Psoas muscle (tissue), 8 donors: ENCODE data around the gene DCXR. TPM values are rescaled to one million over a fixed set of nuclear protein-coding genes. Genes with fewer than 3 reads are reported as not detected.
A peak's percentile ranks its signal among the peaks of the same experiment; 100 is the strongest.

Experiments used
- ATAC-seq, 4 donors: fragments of 200-7000 bp; cut with Tn5 transposase; one replicate each; pipeline ENCODE4 v1.9.1; 2020; ENCODE audit warnings: moderate library complexity in 3 of 4, mild to moderate bottlenecking in 2 of 4
- DNase-seq, 2 donors: peaks; one replicate each; pipeline ENCODE4 v3.0.0-alpha.2; 2020
- H3K27ac ChIP-seq: fragments of 200-600 bp; one replicate; pipeline ENCODE4 v1.8.0; 2022
- H3K27me3 ChIP-seq, 3 donors: fragments of 200-600 bp in 1 of 3; one replicate each; pipeline versions ENCODE4 v1.6.1 to v1.8.0; 2013 to 2022; ENCODE audit warnings: low read length in 2 of 3, mild to moderate bottlenecking in 2 of 3, moderate library complexity in 1 of 3; ENCODE audit not compliant: insufficient read depth in 3 of 3
- H3K36me3 ChIP-seq, 2 donors: fragments of 200-600 bp in 1 of 2; one replicate each; pipeline versions ENCODE4 v1.6.1 to v1.8.0; 2013 to 2022; ENCODE audit warnings: low read depth in 1 of 2, mild to moderate bottlenecking in 1 of 2, moderate library complexity in 1 of 2; ENCODE audit not compliant: insufficient read depth in 1 of 2
- H3K4me1 ChIP-seq: fragments of 200-600 bp; one replicate; pipeline ENCODE4 v1.8.0; 2022
- H3K4me3 ChIP-seq: fragments of 200-600 bp; one replicate; pipeline ENCODE4 v1.8.0; 2022; ENCODE audit warnings: mild to moderate bottlenecking
- H3K9me3 ChIP-seq: fragments of 200-600 bp; one replicate; pipeline ENCODE4 v1.8.0; 2022
- WGBS, 3 donors: extraction: QIAGEN DNeasy Blood & Tissue Kit; methylation state at CpG; one replicate each; pipeline versions ENCODE4 v1.1.6 to v1.1.7; 2013; 5-methylcytosine and 5-hydroxymethylcytosine counted together
- intact Hi-C, 2 donors: fragments of 100-400 bp; cut with DNase I; formaldehyde crosslinking; loops; one replicate each; pipeline versions ENCODE4 v1.11.0 to v1.14.2; 2022
- polyA plus RNA-seq, 3 donors: library from polyadenylated mRNA; stranded (reverse); fragments of 200-250 nt; gene quantifications; one replicate each; pipeline ENCODE4 v1.2.3, GENCODE V29; 2013
- total RNA-seq, 4 donors: library from RNA; stranded (reverse); fragmentation: NEBNext Ultra II Directional in 2 of 4; extraction: Animal tissue kit (Norgen Biotek cat#: 25700) in 2 of 4; gene quantifications; one replicate each; pipeline versions ENCODE4 v1.2.1 to v1.2.4, GENCODE V29; 2021 to 2023
- TF ChIP-seq, protein P1 (sequence below): fragments of 200-600 bp; IDR thresholded peaks from one replicate; pipeline ENCODE4 v1.8.0; 2022; ENCODE audit warnings: antibody characterized with exemption
- donor health status: healthy with polysubstance abuse.
- donor health status: DM: no; HTN: no; CAD: no; lungs with moderate emphysema.
- donor health status: Bipolar disorder and iron deficiency.
- donor health status: healthy.
- donor health status: DM: yes; HTN: yes; CAD: no.
- donor health status: DM: no; HTN: no; CAD: no.
- donor health status: DM: no; HTN: no; CAD: no.
- donor health status: DM: yes; HTN: yes; CAD: no.

The DCXR gene
- total and polyA plus RNA-seq, 7 donors = 111 to 216 (median 147) TPM

DNA sequence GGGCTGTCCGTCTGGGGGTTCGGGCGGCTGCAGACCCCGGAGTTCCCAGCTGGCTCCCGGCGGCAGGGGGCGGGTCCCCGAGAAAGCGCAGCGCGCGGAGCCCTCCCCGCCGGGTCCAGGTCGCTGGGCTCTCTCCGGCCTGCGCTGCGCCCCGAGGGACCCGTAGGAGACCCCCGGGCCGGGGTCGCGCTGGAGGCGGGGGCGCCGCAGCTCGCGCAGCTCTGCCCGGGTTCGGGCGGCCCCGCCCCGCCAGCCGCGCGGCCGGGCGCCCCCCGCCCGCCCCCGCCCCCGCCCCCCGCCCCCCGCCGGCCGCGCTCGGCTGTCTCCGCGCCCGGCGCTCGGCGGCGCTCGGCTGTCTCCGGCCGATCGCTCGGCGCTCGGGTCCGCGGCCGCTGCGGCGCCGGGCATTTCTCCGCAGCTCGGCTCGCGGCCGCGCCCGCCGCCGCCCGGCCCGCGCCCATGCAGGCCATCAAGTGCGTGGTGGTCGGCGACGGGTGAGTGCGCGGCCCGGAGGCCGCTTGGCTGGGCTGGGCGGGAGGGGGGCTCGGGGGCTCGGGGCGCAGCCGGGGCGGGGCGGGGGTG is 6.1 kb downstream of the DCXR start, which contains the start of gene RAC3:
Gene RAC3 (plus strand): TSS at position 376 of the 582 bp plus-strand sequence. CDS start 84 bp downstream, at position 460.
- H3K9me3 ChIP-seq = no peaks in the 10 kb centered on the region
- intact Hi-C loops = loop anchor here (2.0 to 10.0 kb wide), 3 partner anchors 71 to 273 kb away; no protein-coding TSS in a partner anchor
- TF ChIP-seq, protein P1, sequence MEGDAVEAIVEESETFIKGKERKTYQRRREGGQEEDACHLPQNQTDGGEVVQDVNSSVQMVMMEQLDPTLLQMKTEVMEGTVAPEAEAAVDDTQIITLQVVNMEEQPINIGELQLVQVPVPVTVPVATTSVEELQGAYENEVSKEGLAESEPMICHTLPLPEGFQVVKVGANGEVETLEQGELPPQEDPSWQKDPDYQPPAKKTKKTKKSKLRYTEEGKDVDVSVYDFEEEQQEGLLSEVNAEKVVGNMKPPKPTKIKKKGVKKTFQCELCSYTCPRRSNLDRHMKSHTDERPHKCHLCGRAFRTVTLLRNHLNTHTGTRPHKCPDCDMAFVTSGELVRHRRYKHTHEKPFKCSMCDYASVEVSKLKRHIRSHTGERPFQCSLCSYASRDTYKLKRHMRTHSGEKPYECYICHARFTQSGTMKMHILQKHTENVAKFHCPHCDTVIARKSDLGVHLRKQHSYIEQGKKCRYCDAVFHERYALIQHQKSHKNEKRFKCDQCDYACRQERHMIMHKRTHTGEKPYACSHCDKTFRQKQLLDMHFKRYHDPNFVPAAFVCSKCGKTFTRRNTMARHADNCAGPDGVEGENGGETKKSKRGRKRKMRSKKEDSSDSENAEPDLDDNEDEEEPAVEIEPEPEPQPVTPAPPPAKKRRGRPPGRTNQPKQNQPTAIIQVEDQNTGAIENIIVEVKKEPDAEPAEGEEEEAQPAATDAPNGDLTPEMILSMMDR = no peak
- H3K27ac ChIP-seq = no peak within 1 kb of the TSS
- H3K4me1 ChIP-seq = peaks cover 20% of the 10 kb centered on the region
- peaks cover 0 to 17% (median 0%) of the 10 kb centered on the region in 3 donors for H3K27me3 ChIP-seq
- ATAC-seq (peak in 1 of 4 donors; percentile 2), DNase-seq (no peak)
- H3K36me3 ChIP-seq = peaks cover 0 to 7% of the 10 kb centered on the region in 2 donors
- H3K4me3 ChIP-seq = peak within 1 kb of the TSS; percentile 63
- 0 to 1% (median 1%) methylated on average over 20 to 81 of the region's 96 CpGs for WGBS, 3 donors

DNA sequence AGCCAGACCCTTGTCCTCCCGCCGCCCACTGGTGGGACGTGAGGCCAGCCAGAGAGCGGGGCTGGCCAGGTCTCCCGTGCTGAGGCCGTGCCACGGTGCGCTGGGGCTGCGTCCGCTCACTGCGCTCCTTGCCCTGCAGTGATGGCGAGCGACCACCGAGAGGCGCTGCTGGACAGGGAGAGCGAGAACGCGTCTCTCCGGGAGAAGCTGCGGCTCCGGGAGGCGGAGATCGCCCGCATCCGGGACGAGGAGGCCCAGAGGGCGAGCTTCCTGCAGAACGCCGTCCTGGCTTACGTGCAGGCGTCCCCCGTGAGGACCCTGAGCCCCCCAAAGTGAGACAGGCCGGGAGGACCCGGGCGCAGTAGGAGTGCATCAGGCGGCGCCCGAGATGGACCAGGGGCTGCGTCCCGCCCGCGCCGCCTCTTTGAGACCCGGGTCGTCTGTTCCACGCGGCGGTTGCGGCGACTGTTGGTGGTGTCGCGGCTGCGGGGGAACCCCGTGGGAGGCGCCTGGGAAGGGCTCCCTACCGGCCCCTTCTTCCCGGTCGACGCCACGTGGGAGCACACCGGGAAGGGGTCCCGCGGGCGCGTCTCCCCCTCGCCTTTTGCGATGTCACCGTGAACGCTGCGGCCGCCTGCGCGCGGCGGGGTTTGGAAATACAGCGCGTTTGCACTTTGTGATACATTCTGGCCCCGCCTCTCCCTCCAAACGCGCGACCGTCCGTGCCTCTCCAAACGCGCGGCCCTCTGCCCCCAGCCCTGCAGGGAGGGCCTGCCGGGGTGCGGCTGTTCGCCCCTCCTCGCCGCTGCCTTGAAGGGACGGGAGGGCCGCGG is 6.8 kb downstream of the DCXR start:
- ATAC-seq (peak; percentile 84 to 96 (median 92)), DNase-seq (peak; percentile 87 to 94)
- no peaks in the 10 kb centered on the region for H3K9me3 ChIP-seq
- H3K4me1 ChIP-seq = peaks cover 12% of the 10 kb centered on the region
- peaks cover 0 to 17% (median 0%) of the 10 kb centered on the region in 3 donors for H3K27me3 ChIP-seq
- TF ChIP-seq, protein P1 = peak; percentile 98
- H3K4me3 ChIP-seq = peak overlapping the region; percentile 63
- peaks cover 0 to 7% of the 10 kb centered on the region in 2 donors for H3K36me3 ChIP-seq
- H3K27ac ChIP-seq = no peak overlapping the region
- intact Hi-C loops = loop anchor here (1.0 to 10.0 kb wide), 4 partner anchors 72 to 274 kb away; no protein-coding TSS in a partner anchor
- 2 to 3% (median 3%) methylated on average over 61 to 94 of the region's 94 CpGs for WGBS, 3 donors

DNA sequence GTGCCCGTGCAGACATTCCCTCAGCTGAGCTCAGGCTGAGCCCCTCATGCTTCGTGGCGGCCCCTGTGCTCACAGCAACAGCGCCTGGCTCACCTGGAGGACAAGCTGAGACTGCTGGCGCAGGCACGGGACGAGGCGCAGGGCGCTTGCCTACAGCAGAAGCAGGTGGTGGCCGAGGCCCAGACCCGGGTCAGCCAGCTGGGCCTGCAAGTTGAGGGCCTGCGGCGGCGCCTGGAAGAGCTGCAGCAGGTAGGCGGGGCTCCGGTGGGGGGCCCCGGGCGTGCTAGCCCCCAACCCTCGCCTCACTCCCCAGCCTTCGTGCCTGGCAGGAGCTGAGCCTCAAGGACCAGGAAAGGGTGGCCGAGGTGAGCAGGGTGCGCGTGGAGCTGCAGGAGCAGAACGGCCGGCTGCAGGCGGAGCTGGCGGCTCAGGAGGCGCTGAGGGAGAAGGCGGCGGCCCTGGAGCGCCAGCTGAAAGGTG is 7.5 kb downstream of the DCXR start:
- intact Hi-C loops = loop anchor here (1.0 to 10.0 kb wide), 5 partner anchors 72 to 302 kb away; partner anchors contain the start of gene SECTM1 (in 1 of the 2)
- DNase-seq (no peak), ATAC-seq (peak; percentile 1 to 27 (median 20))
- Histone ChIP-seq H3K36me3 (peaks cover 0 to 1% of the 10 kb centered on the region in 2 donors), H3K27ac (no peak overlapping the region), H3K27me3 (peaks cover 0 to 17% (median 0%) of the 10 kb centered on the region in 3 donors), H3K9me3 (no peaks in the 10 kb centered on the region), H3K4me1 (peaks cover 12% of the 10 kb centered on the region), H3K4me3 (peak overlapping the region; percentile 63)
- WGBS, 3 donors = 64 to 67% (median 66%) methylated on average over 28 to 31 of the region's 31 CpGs
- TF ChIP-seq, protein P1 = no peak

DNA sequence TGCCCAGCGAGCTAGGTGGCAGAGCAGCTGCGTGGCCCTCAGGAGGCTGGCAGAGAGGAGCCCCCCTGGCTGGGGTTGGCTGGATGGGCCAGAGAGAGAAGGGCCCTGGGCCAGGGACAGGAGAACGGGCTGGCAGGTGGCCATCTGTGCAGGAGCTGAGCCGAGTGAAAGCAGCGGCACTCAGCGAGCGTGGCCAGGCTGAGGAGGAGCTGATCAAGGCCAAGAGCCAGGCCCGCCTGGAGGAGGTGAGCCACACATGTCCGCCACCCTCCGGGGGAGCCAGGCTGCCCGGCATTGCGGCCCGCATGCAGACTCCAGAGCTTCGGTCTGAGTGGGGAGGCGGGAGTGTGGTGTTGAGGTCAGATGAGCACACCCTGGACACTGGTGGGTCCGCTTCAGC is 8.1 kb downstream of the DCXR start:
- no peaks in the 10 kb centered on the region for H3K9me3 ChIP-seq
- H3K36me3 ChIP-seq = no peaks in the 10 kb centered on the region
- intact Hi-C loops = loop anchor here in 1 of 2 donors (5.0 kb wide), 1 partner anchor 303 kb away; the partner anchor contains the start of gene SECTM1
- DNase-seq = no peak
- H3K27me3 ChIP-seq = peaks cover 0 to 17% (median 0%) of the 10 kb centered on the region in 3 donors
- no peak overlapping the region for H3K4me3 ChIP-seq
- TF ChIP-seq, protein P1 = no peak
- peaks cover 14% of the 10 kb centered on the region for H3K4me1 ChIP-seq
- ATAC-seq = no peak
- no peak overlapping the region for H3K27ac ChIP-seq
- 87 to 92% (median 88%) methylated on average over 16 of the region's 16 CpGs for WGBS, 3 donors
